HepG2 (cell line): Measurements from ENCODE around the gene SLC9A8. TPM values are rescaled to one million over a fixed set of nuclear protein-coding genes. Genes with fewer than 3 reads are reported as not detected.

Source experiments
- ATF2 ChIP-seq: sonication (generic); formaldehyde crosslinking; IDR thresholded peaks from 2 replicates; pipeline ENCODE4 v1.4.0; 2020; ENCODE audit warnings: missing genetic modification reagents
- CCAR2 ChIP-seq: fragments of 200-400 bp; formaldehyde crosslinking; optimal IDR thresholded peaks from 2 replicates; pipeline ENCODE3; 2018; ENCODE audit warnings: low read depth, mild to moderate bottlenecking, low read length, moderate library complexity
- DMAP1 ChIP-seq: IDR thresholded peaks from 2 replicates; pipeline ENCODE4 v1.6.1; 2016
- HINFP ChIP-seq: sonication (generic); formaldehyde crosslinking; IDR thresholded peaks from 2 replicates; pipeline ENCODE4 v1.4.0; 2020; ENCODE audit warnings: low read depth, mild to moderate bottlenecking, missing genetic modification reagents
- KMT2B ChIP-seq: IDR thresholded peaks from 2 replicates; pipeline ENCODE4 v1.6.1; 2016; ENCODE audit warnings: missing genetic modification reagents, missing compliant biosample characterization
- NR2F6 ChIP-seq, 2 experiments: IDR thresholded peaks; 2 replicates each; pipeline ENCODE4 v1.6.1; 2016; ENCODE audit warnings: antibody characterized with exemption in 1 of 2, mild to moderate bottlenecking in 1 of 2
- PCBP2 ChIP-seq: fragments of 200-400 bp; formaldehyde crosslinking; optimal IDR thresholded peaks from 2 replicates; pipeline ENCODE3; 2018; ENCODE audit warnings: low read length, low read depth; ENCODE audit not compliant: poor library complexity, severe bottlenecking
- RERE ChIP-seq: IDR thresholded peaks from 2 replicates; pipeline ENCODE4 v1.6.1; 2016; ENCODE audit warnings: low read depth, missing genetic modification reagents, missing compliant biosample characterization
- SNAI1 ChIP-seq: sonication (generic); formaldehyde crosslinking; IDR thresholded peaks from 2 replicates; pipeline ENCODE4 v1.5.0; 2020; ENCODE audit warnings: mild to moderate bottlenecking, missing genetic modification reagents, borderline replicate concordance
- SRSF1 ChIP-seq: fragments of 200-400 bp; formaldehyde crosslinking; optimal IDR thresholded peaks from 2 replicates; pipeline ENCODE3; 2017; ENCODE audit warnings: mild to moderate bottlenecking, low read depth, low read length, moderate library complexity
- TFDP1 ChIP-seq: IDR thresholded peaks from 2 replicates; pipeline ENCODE4 v1.6.1; 2016; ENCODE audit warnings: missing compliant biosample characterization, missing genetic modification reagents, borderline replicate concordance
- TRIM22 ChIP-seq: fragments of 450-650 bp; IDR thresholded peaks from 2 replicates; pipeline ENCODE4 v1.6.1; 2017
- ZFY ChIP-seq: sonication (generic); formaldehyde crosslinking; IDR thresholded peaks from 2 replicates; pipeline ENCODE4 v1.4.0; 2020; ENCODE audit warnings: missing genetic modification reagents
- ZNF800 ChIP-seq: sonication (generic); formaldehyde crosslinking; IDR thresholded peaks from 2 replicates; pipeline ENCODE4 v1.4.0; 2020; ENCODE audit warnings: missing genetic modification reagents
- ZZZ3 ChIP-seq: sonication (generic); formaldehyde crosslinking; IDR thresholded peaks from 2 replicates; pipeline ENCODE4 v1.4.0; 2020; ENCODE audit warnings: missing genetic modification reagents, mild to moderate bottlenecking, borderline replicate concordance
- polyA plus RNA-seq, 8 experiments: library from polyadenylated mRNA; depleted of rRNA in 3 of 8; stranded (reverse) in 7 of 8; unstranded in 1 of 8; fragments of >200 nt; fragmentation: Illumina TruSeq in 4 of 8; extraction: Trizol in 4 of 8; gene quantifications; 2 replicates each; pipeline versions ENCODE4 v1.2.1 to v1.2.3, GENCODE V29; 2011 to 2016; ENCODE audit warnings: low read depth in 4 of 8, missing spikeins in 1 of 8, mixed read lengths in 1 of 8; ENCODE audit not compliant: insufficient read depth in 1 of 8
- total RNA-seq, 5 experiments: library from RNA; depleted of rRNA; stranded (reverse); fragments of >200 nt; fragmentation: Illumina TruSeq; extraction: Trizol; gene quantifications; 2 replicates each; pipeline ENCODE4 v1.2.3, GENCODE V29; 2016; ENCODE audit warnings: low read depth in 1 of 5

Gene SLC9A8
- total and polyA plus RNA-seq, 2 of the 13 experiments (the other 11 are each of a cell fraction or from before 2014, with no cell fraction given), result 4.1 to 7.4 TPM

- TF ChIP-seq RERE (no peak), PCBP2 (no peak), SRSF1 (peak; percentile 78), HINFP (CRISPR knock-in tag) (no peak), SNAI1 (CRISPR knock-in tag) (0 out of 2 replicates have a peak, but pooled peaks have one; percentile 21), ZNF800 (peak; percentile 85), ZFY (CRISPR knock-in tag) (peak; percentile 92), DMAP1 (CRISPR knock-in tag) (peak; percentile 82), CCAR2 (no peak), KMT2B (CRISPR knock-in tag) (peak; percentile 87), NR2F6 (IDR thresholded peaks at IDR 0.05) (peak; percentile 64; the same call in 1 of the 2 replicates), NR2F6 (CRISPR knock-in tag; IDR thresholded peaks at IDR 0.05) (no peak; the same call in 1 of the 2 replicates), TFDP1 (CRISPR knock-in tag) (peak; percentile 88), TRIM22 (no peak), ATF2 (peak; percentile 69), ZZZ3 (CRISPR knock-in tag) (peak; percentile 93; the same call in 1 of the 2 replicates)
Observed at GRCh38 chr20:49812507-49813304, at the start of gene SLC9A8 (continued).
